ENCODE data around the gene MID1. TPM values are rescaled to one million over a fixed set of nuclear protein-coding genes. Genes with fewer than 3 reads are reported as not detected.

MID1 gene
- total RNA-seq, 4 donors from 2014 or later, result 5.0 to 8.0 (median 6.4) TPM

- no peaks in the 10 kb centered on the region for H3K36me3 ChIP-seq
- H3K9me3 ChIP-seq, result no peaks in the 10 kb centered on the region
- no peak overlapping the region for H3K27ac ChIP-seq
- 70% methylated on average over 3 of the region's 3 CpGs for WGBS
- no peak for DNase-seq (ENCODE audit: low spot score in 2 of 2)
- no peak overlapping the region for H3K4me3 ChIP-seq
- no peaks in the 10 kb centered on the region for H3K27me3 ChIP-seq
- no peaks in the 10 kb centered on the region for H3K4me1 ChIP-seq
- TF ChIP-seq EP300 (IDR thresholded peaks at IDR 0.05) (no peak), CTCF (IDR thresholded peaks at IDR 0.05) (no peak), POLR2AphosphoS5 (IDR thresholded peaks at IDR 0.05) (no peak), POLR2A (IDR thresholded peaks at IDR 0.05) (no peak)
These were observed 223.0 kb downstream of the MID1 start for GRCh38 chrX:10397349-10397748.

- WGBS, result 57% methylated on average over 6 of the region's 6 CpGs
- H3K4me3 ChIP-seq, result no peak overlapping the region
- no peaks in the 10 kb centered on the region for H3K36me3 ChIP-seq
- no peak overlapping the region for H3K27ac ChIP-seq
- no peaks in the 10 kb centered on the region for H3K4me1 ChIP-seq
- no peak for DNase-seq (ENCODE audit: low spot score in 2 of 2)
- no peaks in the 10 kb centered on the region for H3K9me3 ChIP-seq
- no peak for TF ChIP-seq POLR2A (IDR thresholded peaks at IDR 0.05)
- TF ChIP-seq CTCF (IDR thresholded peaks at IDR 0.05), result no peak
- TF ChIP-seq EP300 (IDR thresholded peaks at IDR 0.05), result no peak
- no peak for TF ChIP-seq POLR2AphosphoS5 (IDR thresholded peaks at IDR 0.05)
- H3K27me3 ChIP-seq, result no peaks in the 10 kb centered on the region
These were observed 224.7 kb downstream of the MID1 start for GRCh38 chrX:10395643-10396042.

All from suprapubic skin (tissue), 4 donors.